ENCODE measurements around the gene BLM. TPM values are rescaled to one million over a fixed set of nuclear protein-coding genes. Genes with fewer than 3 reads are reported as not detected.

BLM gene
- polyA plus RNA-seq, 2 of the 4 experiments (the other 2 are of a cell fraction) = 10.5 to 15.2 TPM

DNA sequence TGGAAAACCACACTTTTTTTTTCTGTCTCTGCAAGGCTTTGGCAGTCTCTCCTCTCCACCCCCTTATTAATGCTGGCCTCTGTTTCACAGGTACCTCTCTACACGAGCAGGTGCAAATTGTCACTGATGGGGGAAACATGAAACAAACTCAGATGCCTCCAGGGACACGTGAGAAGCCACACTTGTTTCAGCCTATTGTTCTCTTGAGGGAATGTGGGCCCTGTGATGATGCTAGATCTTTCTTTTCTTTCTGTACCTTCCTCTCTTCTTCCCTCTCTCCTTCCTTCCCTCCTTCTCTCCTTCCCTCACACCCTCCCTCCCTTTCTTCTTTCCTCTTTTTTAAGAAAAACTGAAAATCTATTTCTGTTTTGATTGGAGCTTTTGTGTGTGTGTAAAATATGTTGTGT, 5.7 kb upstream of the BLM start:
- no peak overlapping the region for H3K4me3 ChIP-seq
- H3K9me3 ChIP-seq = no peaks in the 10 kb centered on the region
- DNase-seq (ENCODE audit: low read depth in 1 of 2, low spot score in 1 of 2) (no peak), ATAC-seq (no peak), FAIRE-seq (no peak)
- ChIA-PET POLR2A (interaction anchor here (0.9 kb wide), 1 partner anchor 87 kb away, joined by 3 read pairs; no protein-coding TSS in a partner anchor), CTCF (interaction anchor here (1.2 to 3.7 kb wide), 3 partner anchors 23 to 175 kb away, joined by 3 to 13 read pairs (median 4); no protein-coding TSS in a partner anchor)
- 36% methylated on average over 2 of the region's 2 CpGs for WGBS (ENCODE audit: missing lambda C conversion rate)
- H3K27ac ChIP-seq = no peak overlapping the region
- H3K4me2 ChIP-seq = no peak overlapping the region
- H3K4me1 ChIP-seq = no peaks in the 10 kb centered on the region
- no peak for TF ChIP-seq RCOR1 (IDR thresholded peaks at IDR 0.05; ENCODE audit: low read depth, low read length)
- no peak for TF ChIP-seq E2F6 (IDR thresholded peaks at IDR 0.05; ENCODE audit: borderline replicate concordance, low read depth)
- no peak for TF ChIP-seq JUNB (IDR thresholded peaks at IDR 0.05)
- TF ChIP-seq, protein P1, sequence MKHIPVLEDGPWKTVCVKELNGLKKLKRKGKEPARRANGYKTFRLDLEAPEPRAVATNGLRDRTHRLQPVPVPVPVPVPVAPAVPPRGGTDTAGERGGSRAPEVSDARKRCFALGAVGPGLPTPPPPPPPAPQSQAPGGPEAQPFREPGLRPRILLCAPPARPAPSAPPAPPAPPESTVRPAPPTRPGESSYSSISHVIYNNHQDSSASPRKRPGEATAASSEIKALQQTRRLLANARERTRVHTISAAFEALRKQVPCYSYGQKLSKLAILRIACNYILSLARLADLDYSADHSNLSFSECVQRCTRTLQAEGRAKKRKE (CRISPR knock-in tag; IDR thresholded peaks at IDR 0.05; ENCODE audit: low read depth) = no peak
- TF ChIP-seq KDM5A (IDR thresholded peaks at IDR 0.05) = no peak
- TF ChIP-seq MAFK (IDR thresholded peaks at IDR 0.05; ENCODE audit: partially characterized antibody) = no peak
- TF ChIP-seq GATA3 (IDR thresholded peaks at IDR 0.05; ENCODE audit: borderline replicate concordance) = no peak
- TF ChIP-seq, protein P2, sequence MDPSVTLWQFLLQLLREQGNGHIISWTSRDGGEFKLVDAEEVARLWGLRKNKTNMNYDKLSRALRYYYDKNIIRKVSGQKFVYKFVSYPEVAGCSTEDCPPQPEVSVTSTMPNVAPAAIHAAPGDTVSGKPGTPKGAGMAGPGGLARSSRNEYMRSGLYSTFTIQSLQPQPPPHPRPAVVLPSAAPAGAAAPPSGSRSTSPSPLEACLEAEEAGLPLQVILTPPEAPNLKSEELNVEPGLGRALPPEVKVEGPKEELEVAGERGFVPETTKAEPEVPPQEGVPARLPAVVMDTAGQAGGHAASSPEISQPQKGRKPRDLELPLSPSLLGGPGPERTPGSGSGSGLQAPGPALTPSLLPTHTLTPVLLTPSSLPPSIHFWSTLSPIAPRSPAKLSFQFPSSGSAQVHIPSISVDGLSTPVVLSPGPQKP (IDR thresholded peaks at IDR 0.05; ENCODE audit: low read depth, low read length) = no peak
- no peak for TF ChIP-seq RNF2 (IDR thresholded peaks at IDR 0.05; ENCODE audit: borderline replicate concordance, low read depth)
- no peak for TF ChIP-seq RAD21 (conservative IDR thresholded peaks at IDR 0.05 in 1 of 2, IDR thresholded peaks at IDR 0.05 in 1 of 2)
- TF ChIP-seq JUN (IDR thresholded peaks at IDR 0.05) = no peak
- no peak for TF ChIP-seq REST (IDR thresholded peaks at IDR 0.05)
- TF ChIP-seq RARB (CRISPR knock-in tag; IDR thresholded peaks at IDR 0.05) = no peak
- TF ChIP-seq PHF8 (IDR thresholded peaks at IDR 0.05; ENCODE audit: borderline replicate concordance, low read depth) = no peak
- no peak for TF ChIP-seq TFCP2L1 (CRISPR knock-in tag; IDR thresholded peaks at IDR 0.05)
- TF ChIP-seq, protein P3, sequence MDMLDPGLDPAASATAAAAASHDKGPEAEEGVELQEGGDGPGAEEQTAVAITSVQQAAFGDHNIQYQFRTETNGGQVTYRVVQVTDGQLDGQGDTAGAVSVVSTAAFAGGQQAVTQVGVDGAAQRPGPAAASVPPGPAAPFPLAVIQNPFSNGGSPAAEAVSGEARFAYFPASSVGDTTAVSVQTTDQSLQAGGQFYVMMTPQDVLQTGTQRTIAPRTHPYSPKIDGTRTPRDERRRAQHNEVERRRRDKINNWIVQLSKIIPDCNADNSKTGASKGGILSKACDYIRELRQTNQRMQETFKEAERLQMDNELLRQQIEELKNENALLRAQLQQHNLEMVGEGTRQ (IDR thresholded peaks at IDR 0.05) = no peak
- TF ChIP-seq EP300 (IDR thresholded peaks at IDR 0.05) = no peak
- TF ChIP-seq HMGXB4 (CRISPR knock-in tag; IDR thresholded peaks at IDR 0.05; ENCODE audit: borderline replicate concordance) = no peak
- no peak for TF ChIP-seq SREBF2 (IDR thresholded peaks at IDR 0.05)
- no peak for TF ChIP-seq KDM1A (IDR thresholded peaks at IDR 0.05; ENCODE audit: low read depth)
